Osteoblast (primary cell): ENCODE results near the gene P2RX1. TPM values are rescaled to one million over a fixed set of nuclear protein-coding genes. Genes with fewer than 3 reads are reported as not detected.

Experiments used
- DNase-seq: peaks from one replicate; pipeline ENCODE4 v3.0.0; 2011; ENCODE audit warnings: low spot score, mixed read lengths; ENCODE audit not compliant: insufficient read length; ENCODE audit errors: missing footprints
- H2AFZ ChIP-seq: 2 replicates; pipeline ENCODE4 v1.6.0; 2011; ENCODE audit warnings: mild to moderate bottlenecking, low read length
- H3K27ac ChIP-seq: 2 replicates; pipeline ENCODE4 v1.5.1; 2011; ENCODE audit warnings: mild to moderate bottlenecking, low read depth, low read length, moderate library complexity
- H3K27me3 ChIP-seq: 2 replicates; pipeline ENCODE4 v1.6.0; 2012; ENCODE audit warnings: mild to moderate bottlenecking, control low read depth, inconsistent platforms, low read length, moderate library complexity; ENCODE audit not compliant: insufficient read depth
- H3K36me3 ChIP-seq: 2 replicates; pipeline ENCODE4 v1.5.1; 2011; ENCODE audit warnings: mild to moderate bottlenecking, low read length, control low read depth, moderate library complexity; ENCODE audit not compliant: insufficient read depth
- H3K4me1 ChIP-seq: 2 replicates; pipeline ENCODE4 v1.5.1; 2011; ENCODE audit warnings: mild to moderate bottlenecking, low read length, control low read depth, moderate library complexity; ENCODE audit not compliant: insufficient read depth
- H3K4me2 ChIP-seq: 2 replicates; pipeline ENCODE4 v1.6.0; 2011; ENCODE audit warnings: mild to moderate bottlenecking, low read length; ENCODE audit not compliant: insufficient read depth
- H3K4me3 ChIP-seq: fragments of 200-600 bp; sonication (generic); 3 replicates; pipeline ENCODE4 v1.5.1; 2012; ENCODE audit warnings: mild to moderate bottlenecking, low read length, inconsistent platforms; ENCODE audit not compliant: insufficient read depth
- H3K79me2 ChIP-seq: 2 replicates; pipeline ENCODE4 v1.6.0; 2012; ENCODE audit warnings: mild to moderate bottlenecking, low read length, control low read depth, inconsistent platforms; ENCODE audit not compliant: insufficient read depth
- H3K9me3 ChIP-seq: 2 replicates; pipeline ENCODE4 v1.5.1; 2011; ENCODE audit warnings: low read depth, low read length, control low read depth
- H4K20me1 ChIP-seq: 2 replicates; pipeline ENCODE4 v1.6.0; 2012; ENCODE audit warnings: mild to moderate bottlenecking, low read length, control low read depth; ENCODE audit not compliant: insufficient read depth
- total RNA-seq: library from RNA; depleted of rRNA; stranded (reverse); fragments of >200 nt; gene quantifications from 2 replicates; pipeline ENCODE4 v1.2.3, GENCODE V29; 2012
- TF ChIP-seq, protein P1 (sequence below): IDR thresholded peaks from 2 replicates; pipeline ENCODE4 v1.5.1; 2011; ENCODE audit warnings: mild to moderate bottlenecking, low read depth, low read length, moderate library complexity; ENCODE audit errors: extremely low read depth

Gene P2RX1
- total RNA-seq, 1 donor: not detected

DNA sequence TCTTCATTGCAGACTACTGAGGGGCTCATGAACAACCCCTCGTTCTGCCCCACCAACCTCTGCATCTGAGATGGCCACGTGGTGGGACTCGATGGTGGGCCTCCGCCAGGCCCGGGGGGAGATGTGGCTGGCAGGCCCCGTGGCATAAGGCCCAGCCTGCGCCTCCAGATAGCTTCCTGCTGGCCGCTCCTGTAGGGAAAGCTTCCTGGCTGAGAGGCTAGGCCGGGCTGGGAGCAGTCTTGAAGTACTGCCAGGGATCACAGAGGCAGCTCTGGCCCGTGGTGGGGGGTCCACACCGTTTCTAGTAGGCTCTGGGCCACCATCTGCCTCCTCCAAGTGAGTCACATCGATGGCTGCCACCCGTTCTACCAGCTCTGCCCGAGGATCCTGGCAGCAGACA is 31.0 kb downstream of the P2RX1 start:
- Histone ChIP-seq H4K20me1 (no peaks in the 10 kb centered on the region), H2AFZ (no peak overlapping the region), H3K4me2 (no peak overlapping the region), H3K27me3 (no peaks in the 10 kb centered on the region), H3K9me3 (no peaks in the 10 kb centered on the region), H3K36me3 (peaks cover 28% of the 10 kb centered on the region), H3K79me2 (peaks cover 31% of the 10 kb centered on the region), H3K27ac (no peak overlapping the region), H3K4me1 (peaks cover 31% of the 10 kb centered on the region), H3K4me3 (no peak overlapping the region)
- TF ChIP-seq, protein P1, sequence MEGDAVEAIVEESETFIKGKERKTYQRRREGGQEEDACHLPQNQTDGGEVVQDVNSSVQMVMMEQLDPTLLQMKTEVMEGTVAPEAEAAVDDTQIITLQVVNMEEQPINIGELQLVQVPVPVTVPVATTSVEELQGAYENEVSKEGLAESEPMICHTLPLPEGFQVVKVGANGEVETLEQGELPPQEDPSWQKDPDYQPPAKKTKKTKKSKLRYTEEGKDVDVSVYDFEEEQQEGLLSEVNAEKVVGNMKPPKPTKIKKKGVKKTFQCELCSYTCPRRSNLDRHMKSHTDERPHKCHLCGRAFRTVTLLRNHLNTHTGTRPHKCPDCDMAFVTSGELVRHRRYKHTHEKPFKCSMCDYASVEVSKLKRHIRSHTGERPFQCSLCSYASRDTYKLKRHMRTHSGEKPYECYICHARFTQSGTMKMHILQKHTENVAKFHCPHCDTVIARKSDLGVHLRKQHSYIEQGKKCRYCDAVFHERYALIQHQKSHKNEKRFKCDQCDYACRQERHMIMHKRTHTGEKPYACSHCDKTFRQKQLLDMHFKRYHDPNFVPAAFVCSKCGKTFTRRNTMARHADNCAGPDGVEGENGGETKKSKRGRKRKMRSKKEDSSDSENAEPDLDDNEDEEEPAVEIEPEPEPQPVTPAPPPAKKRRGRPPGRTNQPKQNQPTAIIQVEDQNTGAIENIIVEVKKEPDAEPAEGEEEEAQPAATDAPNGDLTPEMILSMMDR: no peak
- DNase-seq: no peak

GRCh38 chr17:3884188-3884587 is 32.1 kb downstream of the P2RX1 start:
- H3K9me3 ChIP-seq: no peaks in the 10 kb centered on the region
- H3K4me1 ChIP-seq: peaks cover 26% of the 10 kb centered on the region
- H2AFZ ChIP-seq: no peak overlapping the region
- peaks cover 28% of the 10 kb centered on the region for H3K36me3 ChIP-seq
- no peak overlapping the region for H3K4me2 ChIP-seq
- TF ChIP-seq, protein P1: no peak
- no peak overlapping the region for H3K4me3 ChIP-seq
- no peaks in the 10 kb centered on the region for H4K20me1 ChIP-seq
- H3K79me2 ChIP-seq: peaks cover 24% of the 10 kb centered on the region
- H3K27me3 ChIP-seq: no peaks in the 10 kb centered on the region
- DNase-seq: no peak
- no peak overlapping the region for H3K27ac ChIP-seq

DNA sequence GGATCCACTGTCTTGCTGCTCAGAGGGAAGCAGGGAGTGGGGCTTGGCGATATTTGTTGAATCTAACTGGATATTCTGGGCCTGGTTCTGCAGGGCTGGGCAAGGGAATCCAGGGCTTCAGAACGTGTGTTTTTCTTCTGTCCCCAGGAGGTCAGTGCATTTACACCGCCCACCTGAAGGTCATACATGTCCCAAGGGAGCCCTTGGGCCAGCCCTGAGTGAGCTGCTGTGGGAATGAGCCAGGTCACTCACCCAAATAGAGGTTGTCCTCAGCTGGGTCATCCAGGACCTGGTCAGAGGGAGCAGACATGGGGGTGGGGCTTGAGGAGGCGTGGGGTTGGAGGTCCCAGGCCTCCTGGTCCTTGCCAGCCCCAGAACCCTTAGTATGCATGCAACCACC is 34.0 kb downstream of the P2RX1 start:
- H3K4me3 ChIP-seq: no peak overlapping the region
- H3K27ac ChIP-seq: no peak overlapping the region
- H3K4me1 ChIP-seq: peaks cover 14% of the 10 kb centered on the region
- no peaks in the 10 kb centered on the region for H3K27me3 ChIP-seq
- no peaks in the 10 kb centered on the region for H4K20me1 ChIP-seq
- H3K4me2 ChIP-seq: no peak overlapping the region
- no peak overlapping the region for H2AFZ ChIP-seq
- H3K36me3 ChIP-seq: peaks cover 28% of the 10 kb centered on the region
- TF ChIP-seq, protein P1: no peak
- H3K79me2 ChIP-seq: peaks cover 12% of the 10 kb centered on the region
- DNase-seq: no peak
- no peaks in the 10 kb centered on the region for H3K9me3 ChIP-seq

- Histone ChIP-seq H2AFZ (no peak overlapping the region), H3K9me3 (no peaks in the 10 kb centered on the region), H3K4me2 (no peak overlapping the region), H3K4me3 (no peak overlapping the region), H4K20me1 (no peaks in the 10 kb centered on the region), H3K4me1 (peaks cover 10% of the 10 kb centered on the region), H3K36me3 (peaks cover 32% of the 10 kb centered on the region), H3K79me2 (peaks cover 2% of the 10 kb centered on the region), H3K27ac (no peak overlapping the region), H3K27me3 (no peaks in the 10 kb centered on the region)
- TF ChIP-seq, protein P1: no peak
- DNase-seq: no peak
Observed at GRCh38 chr17:3880983-3881382, 35.3 kb downstream of the P2RX1 start.
